Suprapubic skin (tissue), 3 donors: ENCODE data around the gene WNT11.

Experiments
- POLR2A ChIP-seq, 2 donors: fragments of 450-650 bp; IDR thresholded peaks; one replicate each; pipeline ENCODE4 v1.6.1; 2017; ENCODE audit warnings: antibody characterized with exemption in 2 of 2, mild to moderate bottlenecking in 2 of 2, moderate library complexity in 2 of 2
- TF ChIP-seq, protein P1 (sequence below), 2 donors: fragments of 200-600 bp in 1 of 2; fragments of 450-650 bp in 1 of 2; sonication (generic) in 1 of 2; IDR thresholded peaks; one replicate each; pipeline ENCODE4 v1.5.1; 2016 to 2019; ENCODE audit warnings: antibody characterized with exemption in 2 of 2, mild to moderate bottlenecking in 1 of 2, moderate library complexity in 1 of 2

DNA sequence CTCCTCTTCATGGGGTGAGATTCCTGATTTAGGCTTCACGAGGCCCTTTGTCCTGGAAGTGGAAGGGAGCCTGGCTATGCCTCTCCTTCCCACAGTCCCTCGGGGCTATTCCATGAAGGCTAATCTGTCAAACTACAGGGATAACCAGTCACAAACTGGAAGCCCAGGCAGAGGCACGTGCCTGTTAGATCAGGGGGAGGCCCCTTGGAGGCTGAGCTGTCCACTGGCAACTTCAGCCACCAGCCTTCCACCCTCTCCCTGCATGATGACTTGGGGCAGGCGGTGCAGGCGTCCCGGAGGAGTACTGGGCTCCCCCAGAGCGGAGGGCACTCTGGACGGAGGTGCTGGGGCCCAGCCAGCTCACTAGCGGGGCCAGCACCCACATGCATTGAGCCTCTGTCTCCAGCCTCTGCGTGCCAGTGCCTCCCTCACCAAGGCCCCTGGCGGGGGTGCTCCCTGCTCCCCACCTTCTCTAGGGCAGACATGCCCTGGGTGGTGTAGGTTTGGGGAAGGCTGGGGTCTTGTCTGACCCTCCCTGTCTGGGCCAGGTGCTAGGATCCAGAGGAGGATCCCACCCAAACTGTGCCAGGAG, 42.9 kb downstream of the WNT11 start:
- TF ChIP-seq, protein P1, sequence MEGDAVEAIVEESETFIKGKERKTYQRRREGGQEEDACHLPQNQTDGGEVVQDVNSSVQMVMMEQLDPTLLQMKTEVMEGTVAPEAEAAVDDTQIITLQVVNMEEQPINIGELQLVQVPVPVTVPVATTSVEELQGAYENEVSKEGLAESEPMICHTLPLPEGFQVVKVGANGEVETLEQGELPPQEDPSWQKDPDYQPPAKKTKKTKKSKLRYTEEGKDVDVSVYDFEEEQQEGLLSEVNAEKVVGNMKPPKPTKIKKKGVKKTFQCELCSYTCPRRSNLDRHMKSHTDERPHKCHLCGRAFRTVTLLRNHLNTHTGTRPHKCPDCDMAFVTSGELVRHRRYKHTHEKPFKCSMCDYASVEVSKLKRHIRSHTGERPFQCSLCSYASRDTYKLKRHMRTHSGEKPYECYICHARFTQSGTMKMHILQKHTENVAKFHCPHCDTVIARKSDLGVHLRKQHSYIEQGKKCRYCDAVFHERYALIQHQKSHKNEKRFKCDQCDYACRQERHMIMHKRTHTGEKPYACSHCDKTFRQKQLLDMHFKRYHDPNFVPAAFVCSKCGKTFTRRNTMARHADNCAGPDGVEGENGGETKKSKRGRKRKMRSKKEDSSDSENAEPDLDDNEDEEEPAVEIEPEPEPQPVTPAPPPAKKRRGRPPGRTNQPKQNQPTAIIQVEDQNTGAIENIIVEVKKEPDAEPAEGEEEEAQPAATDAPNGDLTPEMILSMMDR (IDR thresholded peaks at IDR 0.05) = no peak
- TF ChIP-seq POLR2A (IDR thresholded peaks at IDR 0.05) = no peak
